ENCODE results near the gene SSX3. TPM values are rescaled to one million over a fixed set of nuclear protein-coding genes. Genes with fewer than 3 reads are reported as not detected.
"Not testable (repeated sequence)": the region's sequence is repeated elsewhere in the genome, so short reads cannot be mapped to it uniquely, and the experiment has no call there.

Gene SSX3
- total and polyA plus RNA-seq, 9 of the 15 experiments (the other 6 are each of a cell fraction or from before 2014, with no cell fraction given) = 3.5 to 100 (median 55.2) TPM

GRCh38 chrX:48357681-48358080 is 1.2 kb upstream of the SSX3 start:
- FAIRE-seq (no peak), ATAC-seq (no peak), DNase-seq (ENCODE audit: extremely low read depth in 1 of 4, low spot score in 3 of 4) (no peak)
- TF ChIP-seq GTF2F1 (IDR thresholded peaks at IDR 0.05; ENCODE audit: low read depth, low read length) (no peak), TFAP4 (CRISPR knock-in tag; IDR thresholded peaks at IDR 0.05; ENCODE audit: borderline replicate concordance) (no peak), NCOA2 (IDR thresholded peaks at IDR 0.05; ENCODE audit: partially characterized antibody in 2 of 2) (no peak)
- TF ChIP-seq, protein P1, sequence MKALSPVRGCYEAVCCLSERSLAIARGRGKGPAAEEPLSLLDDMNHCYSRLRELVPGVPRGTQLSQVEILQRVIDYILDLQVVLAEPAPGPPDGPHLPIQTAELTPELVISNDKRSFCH (CRISPR knock-in tag; IDR thresholded peaks at IDR 0.05) = no peak
- TF ChIP-seq, protein P1 (tag; IDR thresholded peaks at IDR 0.05) = no peak
- Histone ChIP-seq H3K27ac (ENCODE audit: extremely low read depth, low read depth, low read length) (no peak overlapping the region), H3K27me3 (ENCODE audit: control insufficient read depth in 2 of 2, insufficient read depth in 2 of 2, low read length in 2 of 2) (no peaks in the 10 kb centered on the region), H3K36me3 (ENCODE audit: control insufficient read depth, insufficient read depth, low read length) (no peaks in the 10 kb centered on the region), H3K9me1 (ENCODE audit: control insufficient read depth, insufficient read depth, low read length) (no peaks in the 10 kb centered on the region), H3K4me3 (no peak overlapping the region), H3K4me1 (replicated peaks in 1 of 2; ENCODE audit: control insufficient read depth in 2 of 2, insufficient read depth in 2 of 2, low read length in 2 of 2) (no peaks in the 10 kb centered on the region), H3K9me3 (replicated peaks; ENCODE audit: control insufficient read depth, insufficient read depth, low read depth, low read length) (no peaks in the 10 kb centered on the region), H3K9ac (ENCODE audit: insufficient read depth in 1 of 2, low read depth in 2 of 2, low read length in 2 of 2) (no peak overlapping the region), H4K20me1 (replicated peaks; ENCODE audit: control insufficient read depth, insufficient read depth, low read length) (no peaks in the 10 kb centered on the region), H3K79me2 (ENCODE audit: control insufficient read depth, insufficient read depth, low read length) (no peaks in the 10 kb centered on the region), H2AFZ (ENCODE audit: low read depth, low read length) (no peak overlapping the region), H3K4me2 (ENCODE audit: insufficient read depth, low read length) (no peak overlapping the region)
- 42% methylated on average over 6 of the region's 8 CpGs for WGBS (ENCODE audit: insufficient coverage, low coverage, missing lambda C conversion rate)
- intact Hi-C loops (cut with micrococcal nuclease) (no loop called here), in situ Hi-C loops (cut with MboI) (no loop called here)
- CTCF ChIA-PET (ENCODE audit: low intra/inter-chr PET ratio) = no interaction called here
- POLR2A ChIA-PET = no interaction called here
- BruUV-seq (replicated peaks) = no TSS peak

GRCh38 chrX:48346059-48346458 is 10.4 kb downstream of the SSX3 start:
- H2AFZ ChIP-seq (ENCODE audit: low read depth, low read length); POLR2A ChIA-PET; in situ Hi-C loops (cut with MboI); ATAC-seq; H3K27ac ChIP-seq (ENCODE audit: extremely low read depth, low read depth, low read length); H3K36me3 ChIP-seq (ENCODE audit: control insufficient read depth, insufficient read depth, low read length); H3K4me2 ChIP-seq (ENCODE audit: insufficient read depth, low read length); H3K79me2 ChIP-seq (ENCODE audit: control insufficient read depth, insufficient read depth, low read length); H3K4me1 ChIP-seq (replicated peaks in 1 of 2; ENCODE audit: control insufficient read depth in 2 of 2, insufficient read depth in 2 of 2, low read length in 2 of 2); H4K20me1 ChIP-seq (replicated peaks; ENCODE audit: control insufficient read depth, insufficient read depth, low read length); H3K27me3 ChIP-seq (ENCODE audit: control insufficient read depth in 2 of 2, insufficient read depth in 2 of 2, low read length in 2 of 2); H3K9me3 ChIP-seq (replicated peaks; ENCODE audit: control insufficient read depth, insufficient read depth, low read depth, low read length); H3K9me1 ChIP-seq (ENCODE audit: control insufficient read depth, insufficient read depth, low read length); DNase-seq (ENCODE audit: extremely low read depth in 1 of 4, low spot score in 3 of 4); H3K4me3 ChIP-seq; FAIRE-seq; intact Hi-C loops (cut with micrococcal nuclease); CTCF ChIA-PET (ENCODE audit: low intra/inter-chr PET ratio); H3K9ac ChIP-seq (ENCODE audit: insufficient read depth in 1 of 2, low read depth in 2 of 2, low read length in 2 of 2); BruUV-seq (replicated peaks): not testable (repeated sequence)
- 38% methylated on average over 5 of the region's 8 CpGs for WGBS (ENCODE audit: insufficient coverage, low coverage, missing lambda C conversion rate)

Data from K562 (cell line).